ENCODE data around the gene LRRC75A.

The LRRC75A gene

GRCh38 chr17:16493531-16494046, 1.6 kb upstream of the LRRC75A start:
- DNase-seq (ENCODE audit: low read depth) = no peak

GRCh38 chr17:16492613-16493530, 879 bp upstream of the LRRC75A start:
- DNase-seq (ENCODE audit: low read depth) = no peak

- no peak for DNase-seq (ENCODE audit: low read depth)
Observed at GRCh38 chr17:16491131-16491702, 776 bp downstream of the LRRC75A start.

GRCh38 chr17:16489431-16489830, 2.6 kb downstream of the LRRC75A start:
- no peak for DNase-seq (ENCODE audit: low read depth)

GRCh38 chr17:16488968-16489337, 3.0 kb downstream of the LRRC75A start:
- DNase-seq (ENCODE audit: low read depth) = no peak

- no peak for DNase-seq (ENCODE audit: low read depth)
Observed at GRCh38 chr17:16488186-16488967, 3.6 kb downstream of the LRRC75A start.

GRCh38 chr17:16486373-16487250, 5.4 kb downstream of the LRRC75A start:
- DNase-seq (ENCODE audit: low read depth) = peak; percentile 12

- DNase-seq (ENCODE audit: low read depth) = no peak
Observed at GRCh38 chr17:16484445-16485175, 7.4 kb downstream of the LRRC75A start.

- no peak for DNase-seq (ENCODE audit: low read depth)
Observed at GRCh38 chr17:16483021-16483645, 8.9 kb downstream of the LRRC75A start.

- DNase-seq (ENCODE audit: low read depth) = no peak
Observed at GRCh38 chr17:16482253-16482652, 9.7 kb downstream of the LRRC75A start.

GRCh38 chr17:16480995-16481394, 11.0 kb downstream of the LRRC75A start:
- no peak for DNase-seq (ENCODE audit: low read depth)

GRCh38 chr17:16479264-16479663, 12.7 kb downstream of the LRRC75A start:
- DNase-seq (ENCODE audit: low read depth) = no peak

- DNase-seq (ENCODE audit: low read depth) = no peak
Observed at GRCh38 chr17:16478649-16479048, 13.3 kb downstream of the LRRC75A start.

GRCh38 chr17:16477666-16478065, 14.3 kb downstream of the LRRC75A start:
- no peak for DNase-seq (ENCODE audit: low read depth)

- peak; percentile 65 for DNase-seq (ENCODE audit: low read depth)
Observed at GRCh38 chr17:16477255-16477654, 14.7 kb downstream of the LRRC75A start.

- DNase-seq (ENCODE audit: low read depth) = no peak
Observed at GRCh38 chr17:16475179-16475704, 16.8 kb downstream of the LRRC75A start.

- no peak for DNase-seq (ENCODE audit: low read depth)
Observed at GRCh38 chr17:16474012-16474725, 17.8 kb downstream of the LRRC75A start.

- DNase-seq (ENCODE audit: low read depth) = no peak
Observed at GRCh38 chr17:16473044-16474011, 18.7 kb downstream of the LRRC75A start.

Data from fibroblast of the conjunctiva (primary cell).